ENCODE data around the gene BTBD19.
"Not testable (repeated sequence)": the region's sequence is repeated elsewhere in the genome, so short reads cannot be mapped to it uniquely, and the experiment has no call there.

BTBD19 gene

DNA sequence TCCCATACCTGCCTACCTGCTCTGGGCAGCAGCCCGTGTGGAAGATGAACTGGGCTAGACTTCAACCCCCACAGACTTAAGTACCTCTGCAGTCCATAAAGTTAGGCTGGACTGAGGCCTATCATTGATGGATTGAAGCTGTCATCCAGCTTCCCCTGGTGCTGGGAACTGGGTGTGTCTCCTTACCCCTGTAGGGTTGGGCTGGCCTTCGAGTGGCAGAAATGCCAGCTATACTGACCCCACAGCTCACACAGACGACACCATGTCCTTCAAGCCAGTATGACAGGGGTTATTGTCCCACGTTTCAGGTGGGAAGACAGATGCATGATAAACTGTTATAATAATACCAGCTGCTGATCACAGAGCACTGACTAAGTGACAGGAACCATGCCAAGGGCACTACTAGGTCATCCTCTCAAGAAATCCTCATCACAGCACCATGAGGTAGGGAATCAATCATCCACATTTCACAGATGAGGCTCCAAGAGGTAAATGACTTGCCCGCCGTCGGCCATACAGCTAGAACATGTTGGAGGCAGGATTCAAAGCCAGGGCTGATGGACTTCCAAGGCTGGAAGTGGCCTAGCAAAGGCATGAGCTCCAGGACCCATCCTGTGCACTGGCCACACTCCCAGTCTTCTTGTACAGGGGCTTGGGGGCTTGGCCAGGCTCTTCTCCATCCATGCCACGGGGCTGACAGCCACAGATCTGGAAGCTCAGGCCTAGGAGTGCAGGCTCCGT lies 20.0 kb upstream of the BTBD19 start, which contains the start of gene BEST4:
Gene BEST4 (minus strand): TSS at position 51 of the 741 bp plus-strand sequence. CDS start 465 bp downstream, outside the sequence.
- DNase-seq (ENCODE audit: low read depth) = no peak

GRCh38 chr1:44790968-44791801 lies 17.1 kb upstream of the BTBD19 start:
- DNase-seq (ENCODE audit: low read depth) = no peak

DNA sequence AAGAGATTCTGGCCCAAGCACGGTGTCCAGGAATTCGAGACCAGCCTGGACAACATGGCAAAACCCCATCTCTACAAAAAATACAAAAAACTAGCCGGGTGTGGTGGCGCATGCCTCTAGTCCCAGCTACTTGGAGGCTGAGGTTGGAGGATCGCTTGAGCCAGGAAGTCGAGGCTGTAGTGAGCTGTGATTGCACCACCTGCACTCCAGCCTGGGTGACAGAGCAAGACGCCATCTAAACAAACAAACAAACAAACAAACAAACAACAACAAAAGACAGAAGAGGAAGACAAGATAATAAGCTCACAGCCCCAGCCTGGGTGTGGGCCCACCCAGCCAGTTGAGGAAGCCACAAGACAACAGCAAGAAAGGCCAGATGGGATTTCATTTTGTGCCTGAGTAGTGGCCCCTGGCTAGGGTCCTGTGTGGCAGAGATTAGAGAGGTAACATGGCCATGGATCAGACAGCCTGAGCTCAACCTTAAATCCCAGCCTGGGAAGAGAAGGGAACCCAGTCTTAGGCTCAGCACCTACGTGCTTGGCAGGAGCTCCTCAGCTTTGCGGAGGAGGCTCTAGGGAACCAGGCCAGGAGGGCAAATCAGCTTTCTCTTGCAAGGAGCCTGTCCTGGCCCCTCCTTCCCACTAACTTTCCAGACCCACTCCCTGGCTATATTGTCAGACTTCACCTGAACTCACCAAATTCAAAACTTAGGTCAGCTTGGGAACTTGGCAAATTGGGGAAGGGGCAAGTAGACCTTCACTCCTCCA lies 15.4 kb upstream of the BTBD19 start:
- DNase-seq (ENCODE audit: low read depth) = no peak

DNA sequence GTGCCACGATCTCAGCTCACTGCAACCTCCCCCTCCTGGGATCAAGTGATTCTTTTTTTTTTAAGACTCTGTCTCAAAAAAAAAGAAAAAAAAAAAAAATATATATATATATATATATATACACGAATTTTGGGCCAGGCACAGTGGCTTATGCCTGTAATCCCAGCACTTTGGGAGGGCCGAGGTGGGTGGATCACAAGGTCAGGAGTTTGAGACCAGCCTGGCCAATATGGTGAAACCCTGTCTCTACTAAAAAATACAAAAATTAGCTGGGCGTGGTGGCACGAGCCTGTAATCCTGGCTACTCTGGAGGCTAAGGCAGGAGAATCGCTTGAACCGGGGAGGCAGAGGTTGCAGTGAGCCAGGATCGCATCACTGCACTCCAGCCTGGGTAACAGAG lies 10.4 kb upstream of the BTBD19 start:
- not testable (repeated sequence) for DNase-seq (ENCODE audit: low read depth)

DNA sequence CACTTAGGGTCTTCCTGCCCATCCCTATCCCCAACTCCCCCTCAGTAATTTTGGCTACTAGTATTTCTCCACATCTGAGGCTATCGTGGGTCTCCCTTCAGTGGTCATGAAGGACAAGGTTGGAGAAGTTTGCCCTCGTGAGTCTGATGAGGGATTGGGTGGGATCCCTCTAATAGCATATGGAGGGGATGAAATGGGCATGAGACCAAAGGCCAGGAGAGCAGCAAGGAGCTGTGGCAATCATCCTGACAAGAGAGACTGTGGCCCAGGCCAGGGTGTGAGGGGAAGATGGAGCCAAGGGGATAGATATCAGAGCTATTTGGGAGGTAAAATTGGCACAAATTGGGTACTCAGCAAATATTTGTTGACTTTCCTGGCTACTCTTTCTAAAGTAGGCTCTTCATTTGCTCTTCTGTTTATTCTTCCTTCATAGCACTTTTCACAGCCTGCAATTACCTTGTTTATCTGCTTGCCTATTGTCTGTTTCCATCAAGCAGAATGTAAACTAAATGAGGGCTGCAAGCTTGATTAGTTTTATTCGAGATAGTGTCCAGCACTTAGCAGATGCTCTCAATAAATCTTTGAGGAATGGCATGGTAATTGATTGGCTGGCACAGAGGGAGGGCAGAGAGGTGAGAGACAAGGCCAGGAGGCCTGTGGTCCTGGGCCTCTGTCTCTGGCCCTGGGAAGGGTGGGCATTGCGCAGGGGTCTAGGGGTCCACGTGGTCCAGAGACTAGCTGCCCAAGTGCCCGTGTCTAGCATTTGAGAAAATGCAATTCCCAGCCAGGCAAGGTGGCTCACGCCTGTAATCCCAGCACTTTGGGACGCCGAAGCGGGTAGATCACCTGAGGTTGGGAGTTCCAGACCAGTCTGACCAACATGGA lies 9.6 kb upstream of the BTBD19 start:
- DNase-seq (ENCODE audit: low read depth) = no peak

DNA sequence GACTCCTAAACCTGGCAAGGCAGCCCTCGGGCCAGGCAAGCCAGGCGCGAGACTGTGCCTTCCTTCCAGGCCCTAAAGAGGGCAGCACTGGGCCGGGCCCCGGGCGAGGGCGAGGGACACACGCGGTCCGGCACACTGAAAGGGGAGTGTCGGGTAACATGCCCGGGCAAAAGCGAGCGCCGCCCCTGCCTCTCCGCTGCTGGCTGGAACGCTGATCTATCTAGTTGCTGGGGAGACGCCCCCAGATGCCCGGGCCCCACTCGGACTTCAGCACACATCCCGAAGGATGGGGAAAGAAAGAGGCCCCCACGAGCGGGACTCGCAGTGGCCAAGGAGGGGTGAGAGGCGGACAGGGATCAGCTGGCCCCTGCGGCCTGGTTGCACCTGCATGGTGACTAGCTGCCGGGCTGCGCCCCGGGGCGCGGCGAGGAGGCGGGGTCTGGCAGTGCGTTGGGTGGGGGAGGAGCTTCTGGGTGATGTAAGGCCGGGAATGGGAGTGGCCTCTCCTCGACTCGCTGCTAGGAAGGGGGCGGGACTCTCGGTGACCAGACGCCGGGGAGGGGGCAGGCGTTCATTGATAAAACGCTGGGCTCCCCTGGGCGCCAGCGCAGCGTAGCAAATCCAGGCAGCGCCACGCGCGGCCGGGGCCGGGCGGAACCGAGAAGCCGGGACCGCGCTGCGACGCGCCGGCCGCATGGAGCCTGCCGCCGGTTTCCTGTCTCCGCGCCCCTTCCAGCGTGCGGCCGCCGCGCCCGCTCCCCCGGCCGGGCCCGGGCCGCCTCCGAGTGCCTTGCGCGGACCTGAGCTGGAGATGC lies 8.3 kb upstream of the BTBD19 start, which contains the start of gene PLK3:
Gene PLK3 (plus strand): TSS at position 608 of the 815 bp plus-strand sequence. CDS start 87 bp downstream, at position 695.
- peak; percentile 97 for DNase-seq (ENCODE audit: low read depth)

GRCh38 chr1:44801491-44802305 lies 6.6 kb upstream of the BTBD19 start:
- DNase-seq (ENCODE audit: low read depth) = no peak

GRCh38 chr1:44802306-44803061 lies 5.8 kb upstream of the BTBD19 start:
- DNase-seq (ENCODE audit: low read depth) = no peak

GRCh38 chr1:44803062-44803311 lies 5.3 kb upstream of the BTBD19 start:
- no peak for DNase-seq (ENCODE audit: low read depth)

GRCh38 chr1:44803312-44804095 lies 4.8 kb upstream of the BTBD19 start:
- DNase-seq (ENCODE audit: low read depth) = no peak

DNA sequence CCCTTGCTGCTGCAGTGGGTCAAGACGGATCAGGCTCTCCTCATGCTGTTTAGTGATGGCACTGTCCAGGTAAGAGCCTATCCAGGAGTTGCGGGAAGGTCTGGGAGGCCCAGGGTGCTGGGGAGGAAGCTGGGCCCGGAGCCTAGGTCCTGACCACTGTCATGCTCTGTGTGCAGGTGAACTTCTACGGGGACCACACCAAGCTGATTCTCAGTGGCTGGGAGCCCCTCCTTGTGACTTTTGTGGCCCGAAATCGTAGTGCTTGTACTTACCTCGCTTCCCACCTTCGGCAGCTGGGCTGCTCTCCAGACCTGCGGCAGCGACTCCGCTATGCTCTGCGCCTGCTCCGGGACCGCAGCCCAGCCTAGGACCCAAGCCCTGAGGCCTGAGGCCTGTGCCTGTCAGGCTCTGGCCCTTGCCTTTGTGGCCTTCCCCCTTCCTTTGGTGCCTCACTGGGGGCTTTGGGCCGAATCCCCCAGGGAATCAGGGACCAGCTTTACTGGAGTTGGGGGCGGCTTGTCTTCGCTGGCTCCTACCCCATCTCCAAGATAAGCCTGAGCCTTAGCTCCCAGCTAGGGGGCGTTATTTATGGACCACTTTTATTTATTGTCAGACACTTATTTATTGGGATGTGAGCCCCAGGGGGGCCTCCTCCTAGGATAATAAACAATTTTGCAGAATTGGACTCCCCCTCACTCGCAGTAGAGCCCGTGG lies 2.9 kb upstream of the BTBD19 start:
- no peak for DNase-seq (ENCODE audit: low read depth)

DNA sequence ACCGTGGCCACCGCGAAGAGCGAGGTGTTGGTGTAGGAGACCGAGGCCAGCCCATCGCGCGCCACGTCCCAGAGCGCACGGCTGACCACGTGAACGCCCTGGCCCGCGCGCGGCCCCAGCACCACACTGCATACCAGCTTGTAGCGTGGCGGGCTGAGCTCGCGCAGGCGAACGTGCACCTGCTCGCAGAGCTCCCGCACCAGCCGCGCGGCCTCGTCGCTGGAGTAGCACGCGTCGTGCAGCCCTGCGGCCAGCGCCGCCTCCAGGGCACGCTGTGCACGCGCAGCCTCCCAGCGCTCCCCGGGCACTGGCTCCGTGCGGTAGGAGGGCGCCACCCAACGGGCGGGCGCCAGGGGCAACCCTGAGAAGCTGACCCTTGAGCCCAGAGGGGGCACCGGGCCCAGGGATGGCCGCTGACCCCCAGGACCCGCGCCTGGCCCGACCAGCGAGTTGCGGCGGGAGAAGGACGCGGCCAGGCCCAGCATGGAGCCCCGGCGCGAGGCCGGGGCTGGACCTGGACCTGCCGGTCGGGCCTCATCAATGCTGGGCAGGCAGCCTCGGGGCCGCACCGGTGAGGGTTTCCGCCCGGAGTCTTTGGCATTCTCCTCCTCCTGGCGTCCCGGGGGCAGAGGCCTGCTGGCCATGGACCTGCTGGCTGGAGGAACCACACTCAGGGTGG lies 2.2 kb upstream of the BTBD19 start:
- DNase-seq (ENCODE audit: low read depth) = no peak

- no peak for DNase-seq (ENCODE audit: low read depth)
Measured at GRCh38 chr1:44806704-44807363, 1.5 kb upstream of the BTBD19 start, which contains the start of gene DYNLT4. TSS of gene DYNLT4 (minus strand) at chr1:44807351. CDS start at chr1:44806668, 683 bp downstream.

- DNase-seq (ENCODE audit: low read depth) = peak; percentile 86
Measured at GRCh38 chr1:44807364-44808062, 810 bp upstream of the BTBD19 start.
